H9 (cell line): ENCODE data around the gene PTBP2. TPM values are rescaled to one million over a fixed set of nuclear protein-coding genes. Genes with fewer than 3 reads are reported as not detected.

Experiments used
- DNase-seq: peaks from one replicate; pipeline ENCODE4 v3.0.0-alpha.2; 2017
- H2AFZ ChIP-seq: one replicate; pipeline ENCODE4 v1.6.1; 2013; ENCODE audit warnings: mild to moderate bottlenecking, low read length, control low read depth, moderate library complexity
- H2AK5ac ChIP-seq: 2 replicates; pipeline ENCODE4 v1.6.1; 2013; ENCODE audit warnings: low read length, control low read depth, mixed read lengths; ENCODE audit not compliant: insufficient read length
- H2BK120ac ChIP-seq: one replicate; pipeline ENCODE4 v1.6.1; 2013; ENCODE audit warnings: low read depth, mild to moderate bottlenecking, low read length, control low read depth, inconsistent platforms; ENCODE audit not compliant: poor library complexity, severe bottlenecking
- H2BK12ac ChIP-seq: 2 replicates; pipeline ENCODE4 v1.6.1; 2013; ENCODE audit warnings: low read length, control low read depth, mixed read lengths, low read depth; ENCODE audit not compliant: insufficient read length
- H2BK15ac ChIP-seq: 2 replicates; pipeline ENCODE4 v1.6.1; 2013; ENCODE audit warnings: low read depth, low read length, control low read depth
- H2BK20ac ChIP-seq: one replicate; pipeline ENCODE4 v1.6.1; 2013; ENCODE audit warnings: low read depth, mild to moderate bottlenecking, low read length, control low read depth, inconsistent platforms; ENCODE audit not compliant: poor library complexity, severe bottlenecking
- H2BK5ac ChIP-seq: 2 replicates; pipeline ENCODE4 v1.6.1; 2013; ENCODE audit warnings: low read length, control low read depth, mixed read lengths; ENCODE audit not compliant: insufficient read length
- H3K14ac ChIP-seq: 2 replicates; pipeline ENCODE4 v1.6.1; 2013; ENCODE audit warnings: low read length, control low read depth; ENCODE audit not compliant: insufficient read depth
- H3K18ac ChIP-seq: 2 replicates; pipeline ENCODE4 v1.6.1; 2013; ENCODE audit warnings: low read depth, mild to moderate bottlenecking, mixed read lengths, low read length, control low read depth; ENCODE audit not compliant: insufficient read length
- H3K23ac ChIP-seq: 2 replicates; pipeline ENCODE4 v1.6.1; 2013; ENCODE audit warnings: low read length, control low read depth, mixed read lengths, low read depth; ENCODE audit not compliant: insufficient read length
- H3K23me2 ChIP-seq: 2 replicates; pipeline ENCODE4 v1.6.1; 2013; ENCODE audit warnings: low read depth, mild to moderate bottlenecking, mixed read lengths, low read length, control low read depth; ENCODE audit not compliant: insufficient read length, poor library complexity, severe bottlenecking
- H3K27ac ChIP-seq: 2 replicates; pipeline ENCODE4 v1.5.1; 2013; ENCODE audit warnings: low read length, control low read depth, mixed read lengths, low read depth; ENCODE audit not compliant: insufficient read length
- H3K27me3 ChIP-seq: 2 replicates; pipeline ENCODE4 v1.6.1; 2013; ENCODE audit warnings: low read length, control low read depth, inconsistent platforms; ENCODE audit not compliant: insufficient read depth
- H3K4ac ChIP-seq: 2 replicates; pipeline ENCODE4 v1.6.1; 2013; ENCODE audit warnings: low read depth, mild to moderate bottlenecking, control low read depth, inconsistent platforms, low read length, moderate library complexity
- H3K4me1 ChIP-seq: 2 replicates; pipeline ENCODE4 v1.6.1; 2013; ENCODE audit warnings: low read length, control low read depth, inconsistent platforms; ENCODE audit not compliant: insufficient read depth
- H3K4me2 ChIP-seq: 2 replicates; pipeline ENCODE4 v1.6.1; 2013; ENCODE audit warnings: low read length, control low read depth, mixed read lengths; ENCODE audit not compliant: insufficient read length, insufficient read depth
- H3K56ac ChIP-seq: 2 replicates; pipeline ENCODE4 v1.6.1; 2013; ENCODE audit warnings: low read depth, mild to moderate bottlenecking, mixed read lengths, low read length, control low read depth; ENCODE audit not compliant: insufficient read length
- H3K79me1 ChIP-seq: 2 replicates; pipeline ENCODE4 v1.6.1; 2013; ENCODE audit warnings: low read depth, mild to moderate bottlenecking, moderate library complexity, low read length, control low read depth, inconsistent platforms; ENCODE audit not compliant: insufficient read depth, poor library complexity, severe bottlenecking
- H3K79me2 ChIP-seq: 2 replicates; pipeline ENCODE4 v1.6.1; 2013; ENCODE audit warnings: low read length, control low read depth, inconsistent platforms; ENCODE audit not compliant: insufficient read depth
- H3K9ac ChIP-seq: 2 replicates; pipeline ENCODE4 v1.6.1; 2013; ENCODE audit warnings: low read length, control low read depth, mixed read lengths; ENCODE audit not compliant: insufficient read length; ENCODE audit errors: extremely low read depth
- H3K9me3 ChIP-seq: one replicate; pipeline ENCODE4 v1.6.1; 2013; ENCODE audit warnings: low read depth, low read length, inconsistent platforms; ENCODE audit not compliant: control insufficient read depth
- H3T11ph ChIP-seq: one replicate; pipeline ENCODE4 v1.6.1; 2013; ENCODE audit warnings: mild to moderate bottlenecking, low read length, control low read depth, inconsistent platforms
- H4K20me1 ChIP-seq: one replicate; pipeline ENCODE4 v1.6.1; 2013; ENCODE audit not compliant: control insufficient read depth, insufficient read length, insufficient read depth
- H4K5ac ChIP-seq: 2 replicates; pipeline ENCODE4 v1.6.1; 2013; ENCODE audit warnings: low read depth, mild to moderate bottlenecking, mixed read lengths, low read length, control low read depth; ENCODE audit not compliant: insufficient read length
- H4K8ac ChIP-seq: replicated peaks from 2 replicates; pipeline ENCODE4 v1.6.1; 2013; ENCODE audit warnings: low read length, control low read depth, mixed read lengths, low read depth; ENCODE audit not compliant: insufficient read length
- H4K91ac ChIP-seq: 2 replicates; pipeline ENCODE4 v1.6.1; 2013; ENCODE audit warnings: low read depth, mild to moderate bottlenecking, moderate library complexity, mixed read lengths, low read length, control low read depth; ENCODE audit not compliant: insufficient read length
- H3K27ac Mint-ChIP-seq, 3 experiments: 2 replicates in 2 of 3; 3 replicates in 1 of 3; pipeline ENCODE4 v1.8.0; 2020 to 2021; ENCODE audit warnings: mixed read lengths in 3 of 3, mild to moderate bottlenecking in 1 of 3, moderate library complexity in 1 of 3
- H3K27me3 Mint-ChIP-seq: 2 replicates; pipeline ENCODE4 v1.8.0; 2021; ENCODE audit warnings: low read depth, mild to moderate bottlenecking, moderate library complexity, mixed read lengths
- H3K36me3 Mint-ChIP-seq, 3 experiments: 2 replicates in 2 of 3; 3 replicates in 1 of 3; pipeline ENCODE4 v1.8.0; 2020 to 2021; ENCODE audit warnings: low read depth in 3 of 3, mixed read lengths in 3 of 3; ENCODE audit not compliant: insufficient read depth in 1 of 3
- H3K4me1 Mint-ChIP-seq, 2 experiments: 2 replicates each; pipeline ENCODE4 v1.8.0; 2020; ENCODE audit warnings: mixed read lengths in 2 of 2
- H3K4me3 Mint-ChIP-seq, 2 experiments: 2 replicates in 1 of 2; 3 replicates in 1 of 2; pipeline ENCODE4 v1.8.0; 2020 to 2021; ENCODE audit warnings: mild to moderate bottlenecking in 2 of 2, mixed read lengths in 2 of 2, moderate library complexity in 1 of 2
- H3K9me3 Mint-ChIP-seq, 2 experiments: 2 replicates in 1 of 2; 3 replicates in 1 of 2; pipeline ENCODE4 v1.8.0; 2020; ENCODE audit warnings: mild to moderate bottlenecking in 2 of 2, mixed read lengths in 2 of 2, moderate library complexity in 1 of 2
- CTCF ChIP-seq: fragments of 200-600 bp; sonication (generic); conservative IDR thresholded peaks from 3 replicates; pipeline ENCODE4 v1.8.0; 2021; ENCODE audit warnings: antibody characterized with exemption, mild to moderate bottlenecking
- total RNA-seq: library from RNA; stranded (reverse); gene quantifications from 2 replicates; pipeline ENCODE4 v1.2.1, GENCODE V29; 2021

The PTBP2 gene
- total RNA-seq, 1 experiment from 2014 or later = 75.4 TPM

- no peaks in the 10 kb centered on the region for H3K4me1 Mint-ChIP-seq
- H3K27me3 Mint-ChIP-seq = no peaks in the 10 kb centered on the region
- no peak overlapping the region for H2BK5ac ChIP-seq
These were observed 60.6 kb downstream of the PTBP2 start for GRCh38 chr1:96782206-96782605.

More at GRCh38 chr1:96782206-96782605, 60.6 kb downstream of the PTBP2 start:
- no peak overlapping the region for H3K23ac ChIP-seq
- no peak overlapping the region for H3K4me3 Mint-ChIP-seq
- no peaks in the 10 kb centered on the region for H3K23me2 ChIP-seq
- no peak overlapping the region for H2AFZ ChIP-seq
- H3K9me3 ChIP-seq = no peaks in the 10 kb centered on the region
- no peaks in the 10 kb centered on the region for H4K20me1 ChIP-seq
- H3K14ac ChIP-seq = no peak overlapping the region
- no peak overlapping the region for H2BK120ac ChIP-seq
- no peak overlapping the region for H3T11ph ChIP-seq
- no peak for DNase-seq
- no peak overlapping the region for H2BK15ac ChIP-seq
- TF ChIP-seq CTCF = no peak
- H3K56ac ChIP-seq = no peak overlapping the region
- no peaks in the 10 kb centered on the region for H3K79me2 ChIP-seq
- H3K27ac Mint-ChIP-seq = no peak overlapping the region
- H3K27me3 ChIP-seq = no peaks in the 10 kb centered on the region
- H2BK20ac ChIP-seq = no peak overlapping the region
- H4K91ac ChIP-seq = no peak overlapping the region
- no peak overlapping the region for H4K5ac ChIP-seq
- no peak overlapping the region for H3K4me2 ChIP-seq
- no peak overlapping the region for H3K18ac ChIP-seq
- no peaks in the 10 kb centered on the region for H3K79me1 ChIP-seq
- no peaks in the 10 kb centered on the region for H3K9me3 Mint-ChIP-seq
- no peak overlapping the region for H2BK12ac ChIP-seq
- H2AK5ac ChIP-seq = no peak overlapping the region
- peaks cover 23 to 57% (median 50%) of the 10 kb centered on the region in 3 experiments for H3K36me3 Mint-ChIP-seq
- H4K8ac ChIP-seq = no peak overlapping the region
- no peak overlapping the region for H3K27ac ChIP-seq
- no peak overlapping the region for H3K4ac ChIP-seq
- H3K4me1 ChIP-seq = no peaks in the 10 kb centered on the region
- no peak overlapping the region for H3K9ac ChIP-seq
